ENCODE measurements around the gene PLIN3.
"Not testable (repeated sequence)": the region's sequence is repeated elsewhere in the genome, so short reads cannot be mapped to it uniquely, and the experiment has no call there.

Gene PLIN3

GRCh38 chr19:4844348-4845179 lies 22.9 kb downstream of the PLIN3 start:
- DNase-seq, result no peak

- DNase-seq, result no peak
Measured at GRCh38 chr19:4843647-4843965, 23.9 kb downstream of the PLIN3 start.

- DNase-seq, result no peak
Measured at GRCh38 chr19:4839192-4839591, 28.3 kb downstream of the PLIN3 start.

GRCh38 chr19:4832776-4833175 lies 34.7 kb downstream of the PLIN3 start:
- DNase-seq, result no peak

GRCh38 chr19:4831979-4832340 lies 35.5 kb downstream of the PLIN3 start:
- not testable (repeated sequence) for DNase-seq

- DNase-seq, result peak; percentile 73
Measured at GRCh38 chr19:4831304-4831978, 36.0 kb downstream of the PLIN3 start, which contains the start of gene TICAM1. Gene TICAM1, minus strand, starts transcription at chr19:4831712. Its CDS starts 13,335 bp downstream, at chr19:4818377.

- no peak for DNase-seq
Measured at GRCh38 chr19:4830768-4831265, 36.6 kb downstream of the PLIN3 start.

GRCh38 chr19:4830332-4830731 lies 37.1 kb downstream of the PLIN3 start:
- DNase-seq, result no peak

- no peak for DNase-seq
Measured at GRCh38 chr19:4829001-4829712, 38.3 kb downstream of the PLIN3 start.

- DNase-seq, result no peak
Measured at GRCh38 chr19:4823577-4823976, 43.9 kb downstream of the PLIN3 start.

- not testable (repeated sequence) for DNase-seq
Measured at GRCh38 chr19:4822354-4822753, 45.1 kb downstream of the PLIN3 start.

- DNase-seq, result no peak
Measured at GRCh38 chr19:4821265-4821664, 46.2 kb downstream of the PLIN3 start.

- DNase-seq, result no peak
Measured at GRCh38 chr19:4817467-4818277, 49.8 kb downstream of the PLIN3 start.

- no peak for DNase-seq
Measured at GRCh38 chr19:4816950-4817278, 50.6 kb downstream of the PLIN3 start.

- no peak for DNase-seq
Measured at GRCh38 chr19:4816202-4816949, 51.1 kb downstream of the PLIN3 start.

GRCh38 chr19:4815426-4816201 lies 51.9 kb downstream of the PLIN3 start:
- DNase-seq, result peak; percentile 66

GRCh38 chr19:4814625-4815425 lies 52.6 kb downstream of the PLIN3 start:
- no peak for DNase-seq

- DNase-seq, result peak; percentile 92
Measured at GRCh38 chr19:4811328-4812131, 55.9 kb downstream of the PLIN3 start.

GRCh38 chr19:4807188-4807587 lies 60.3 kb downstream of the PLIN3 start:
- no peak for DNase-seq

GRCh38 chr19:4806384-4806783 lies 61.1 kb downstream of the PLIN3 start:
- DNase-seq, result no peak
